Right lobe of liver (tissue), 6 donors: Measurements from ENCODE around the gene CD200R1. TPM values are rescaled to one million over a fixed set of nuclear protein-coding genes. Genes with fewer than 3 reads are reported as not detected.

ENCODE experiments used
- ATAC-seq, 4 donors: fragments of 200-7000 bp; cut with Tn5 transposase; one replicate each; pipeline ENCODE4 v1.9.1; 2020; ENCODE audit warnings: mild to moderate bottlenecking in 4 of 4, moderate library complexity in 4 of 4
- DNase-seq, 3 donors: peaks; one replicate each; pipeline ENCODE4 v3.0.0-alpha.2; 2020
- H3K27ac ChIP-seq, 3 donors: fragments of 200-600 bp; one replicate each; pipeline ENCODE4 v1.8.0; 2022
- H3K27me3 ChIP-seq, 2 donors: fragments of 200-600 bp; one replicate each; pipeline ENCODE4 v1.8.0; 2022
- H3K36me3 ChIP-seq, 4 donors: fragments of 200-600 bp; sonication (generic) in 1 of 4; one replicate each; pipeline versions ENCODE4 v1.5.1 to v1.8.0; 2017 to 2022; ENCODE audit warnings: control low read depth in 1 of 4
- H3K4me1 ChIP-seq, 4 donors: fragments of 200-600 bp; sonication (generic) in 1 of 4; one replicate each; pipeline versions ENCODE4 v1.5.1 to v1.8.0; 2017 to 2022; ENCODE audit warnings: control low read depth in 1 of 4
- H3K4me3 ChIP-seq, 3 donors: fragments of 200-600 bp; one replicate each; pipeline ENCODE4 v1.8.0; 2022
- H3K9me3 ChIP-seq, 4 donors: fragments of 200-600 bp; sonication (generic) in 1 of 4; one replicate each; pipeline versions ENCODE4 v1.5.1 to v1.8.0; 2017 to 2022; ENCODE audit warnings: control low read depth in 1 of 4
- POLR2A ChIP-seq: fragments of 450-650 bp; IDR thresholded peaks from one replicate; pipeline ENCODE4 v1.6.1; 2017; ENCODE audit warnings: antibody characterized with exemption, mild to moderate bottlenecking
- WGBS: methylation state at CpG from one replicate; pipeline ENCODE4 v1.1.6; 2018; ENCODE audit warnings: low coverage, low lambda C conversion rate; ENCODE audit not compliant: insufficient coverage; ENCODE audit errors: missing lambda C conversion rate; 5-methylcytosine and 5-hydroxymethylcytosine counted together
- intact Hi-C, 2 donors: fragments of 100-400 bp; cut with DNase I; formaldehyde crosslinking; loops; one replicate each; pipeline versions ENCODE4 v1.11.2 to v1.14.1; 2022
- total RNA-seq, 6 experiments: library from RNA; depleted of rRNA in 2 of 6; stranded (reverse); fragments of >200 nt in 2 of 6; fragmentation: NEBNext Ultra II Directional in 3 of 6; extraction: Animal tissue kit (Norgen Biotek cat#: 25700) in 3 of 6; gene quantifications; one replicate each; pipeline versions ENCODE4 v1.1.0 to v1.2.4, GENCODE V29; 2016 to 2023
- TF ChIP-seq, protein P1 (sequence below), 4 donors: fragments of 200-600 bp in 3 of 4; fragments of 450-650 bp in 1 of 4; IDR thresholded peaks; one replicate each; pipeline versions ENCODE4 v1.5.1 to v1.8.0; 2016 to 2022; ENCODE audit warnings: antibody characterized with exemption in 4 of 4, mild to moderate bottlenecking in 2 of 4
- donor health status: DM: no; HTN: yes; CAD: no.
- donor health status: DM: no; HTN: no; CAD: no.
- donor health status: DM: no; HTN: no; CAD: no.
- donor health status: DM: no; HTN: yes; CAD: no.
- donor health status: DM: no; HTN: yes; CAD: no.

CD200R1 gene
- total RNA-seq, 6 experiments from 2014 or later: 0.44 to 1.4 (median 0.86) TPM

DNA sequence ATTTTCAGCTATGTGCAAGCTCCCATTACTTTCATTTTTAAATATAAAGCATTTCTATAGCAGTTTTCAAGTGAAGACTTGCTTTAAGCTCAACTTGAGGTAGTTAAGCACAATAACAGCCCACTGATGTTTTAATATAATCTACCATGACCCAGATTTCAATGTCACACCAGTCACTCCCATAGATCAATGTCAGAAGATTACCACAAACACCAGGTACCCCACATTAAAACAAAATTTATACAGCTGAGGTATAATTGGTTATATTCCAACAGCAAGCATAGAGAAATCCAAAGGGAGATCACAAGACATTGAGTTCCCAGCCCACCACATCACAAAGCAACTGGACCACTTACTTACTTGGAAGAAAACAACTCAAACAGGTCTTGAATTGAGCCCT, 38.7 kb upstream of the CD200R1 start:
- Histone ChIP-seq H3K4me1 (peaks cover 0 to 8% (median 3%) of the 10 kb centered on the region in 4 donors), H3K9me3 (no peaks in the 10 kb centered on the region), H3K4me3 (no peak overlapping the region), H3K36me3 (peaks cover 0 to 49% (median 2%) of the 10 kb centered on the region in 4 donors), H3K27me3 (no peaks in the 10 kb centered on the region), H3K27ac (no peak overlapping the region)
- TF ChIP-seq POLR2A: no peak
- TF ChIP-seq, protein P1, sequence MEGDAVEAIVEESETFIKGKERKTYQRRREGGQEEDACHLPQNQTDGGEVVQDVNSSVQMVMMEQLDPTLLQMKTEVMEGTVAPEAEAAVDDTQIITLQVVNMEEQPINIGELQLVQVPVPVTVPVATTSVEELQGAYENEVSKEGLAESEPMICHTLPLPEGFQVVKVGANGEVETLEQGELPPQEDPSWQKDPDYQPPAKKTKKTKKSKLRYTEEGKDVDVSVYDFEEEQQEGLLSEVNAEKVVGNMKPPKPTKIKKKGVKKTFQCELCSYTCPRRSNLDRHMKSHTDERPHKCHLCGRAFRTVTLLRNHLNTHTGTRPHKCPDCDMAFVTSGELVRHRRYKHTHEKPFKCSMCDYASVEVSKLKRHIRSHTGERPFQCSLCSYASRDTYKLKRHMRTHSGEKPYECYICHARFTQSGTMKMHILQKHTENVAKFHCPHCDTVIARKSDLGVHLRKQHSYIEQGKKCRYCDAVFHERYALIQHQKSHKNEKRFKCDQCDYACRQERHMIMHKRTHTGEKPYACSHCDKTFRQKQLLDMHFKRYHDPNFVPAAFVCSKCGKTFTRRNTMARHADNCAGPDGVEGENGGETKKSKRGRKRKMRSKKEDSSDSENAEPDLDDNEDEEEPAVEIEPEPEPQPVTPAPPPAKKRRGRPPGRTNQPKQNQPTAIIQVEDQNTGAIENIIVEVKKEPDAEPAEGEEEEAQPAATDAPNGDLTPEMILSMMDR (IDR thresholded peaks at IDR 0.05): no peak
- DNase-seq (no peak), ATAC-seq (no peak)
- intact Hi-C loops: no loop called here

DNA sequence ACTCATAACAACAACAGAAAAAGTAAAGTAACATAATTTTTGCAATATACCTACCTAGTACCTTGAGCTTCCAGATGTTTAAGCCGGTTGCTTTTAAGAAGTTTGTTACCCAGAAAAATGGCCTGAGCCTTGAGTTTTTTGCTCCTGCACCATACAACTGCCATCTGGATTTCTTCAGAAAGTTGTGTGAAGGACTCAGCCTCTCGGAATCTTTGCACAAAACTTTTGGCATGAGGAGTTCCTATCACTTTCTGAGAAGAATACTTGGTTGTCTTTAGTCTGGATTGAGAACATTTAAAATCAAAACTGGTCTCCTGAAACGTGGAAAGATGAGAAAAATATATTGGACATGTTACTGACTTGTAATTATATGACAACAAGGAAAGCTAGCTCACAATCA, 33.2 kb upstream of the CD200R1 start:
- H3K36me3 ChIP-seq: peaks cover 0 to 64% (median 18%) of the 10 kb centered on the region in 4 donors
- H3K4me3 ChIP-seq: no peak overlapping the region
- no peak for TF ChIP-seq POLR2A
- TF ChIP-seq, protein P1 (IDR thresholded peaks at IDR 0.05): no peak
- H3K27ac ChIP-seq: no peak overlapping the region
- ATAC-seq (no peak), DNase-seq (no peak)
- H3K4me1 ChIP-seq: no peaks in the 10 kb centered on the region
- no peaks in the 10 kb centered on the region for H3K9me3 ChIP-seq
- no peaks in the 10 kb centered on the region for H3K27me3 ChIP-seq
- intact Hi-C loops: no loop called here
- 84% methylated on average over 3 of the region's 3 CpGs for WGBS

DNA sequence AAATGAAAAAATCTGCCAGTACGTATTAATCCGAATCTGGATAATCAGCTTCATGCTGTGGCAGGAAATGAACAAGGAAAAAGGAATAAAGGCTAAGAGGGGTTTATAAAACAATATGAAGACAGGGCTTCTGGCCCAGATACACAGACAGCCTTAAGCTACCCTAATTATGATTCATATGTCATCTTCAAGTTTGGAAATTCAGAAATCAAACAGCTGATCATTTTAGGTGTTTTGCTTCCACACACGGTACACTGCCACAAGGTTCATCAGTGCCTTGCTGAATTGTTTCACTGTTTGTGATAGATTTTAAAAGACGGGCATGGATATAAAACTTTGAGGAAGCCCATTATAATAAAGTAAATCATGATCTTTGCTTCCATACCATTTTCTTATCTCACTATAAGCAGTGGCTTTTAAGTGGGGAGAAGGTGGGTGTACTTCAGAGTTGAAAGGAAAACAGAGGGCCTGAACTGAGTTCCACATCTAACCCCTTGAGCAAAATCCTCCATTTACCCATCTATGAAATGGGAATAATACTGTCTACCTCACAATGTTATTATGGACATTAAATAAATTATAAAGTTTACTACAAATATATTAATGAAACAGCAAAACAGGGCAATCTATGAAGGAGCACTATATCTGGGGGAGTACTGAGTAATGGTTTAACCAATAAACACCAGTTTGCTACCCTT, 31.6 kb upstream of the CD200R1 start:
- 85% methylated on average over 4 of the region's 4 CpGs for WGBS
- Histone ChIP-seq H3K4me1 (no peaks in the 10 kb centered on the region), H3K36me3 (peaks cover 0 to 60% (median 17%) of the 10 kb centered on the region in 4 donors), H3K4me3 (no peak overlapping the region), H3K27me3 (no peaks in the 10 kb centered on the region), H3K9me3 (no peaks in the 10 kb centered on the region), H3K27ac (no peak overlapping the region)
- intact Hi-C loops: no loop called here
- no peak for TF ChIP-seq POLR2A
- TF ChIP-seq, protein P1 (IDR thresholded peaks at IDR 0.05): no peak
- ATAC-seq (no peak), DNase-seq (no peak)

DNA sequence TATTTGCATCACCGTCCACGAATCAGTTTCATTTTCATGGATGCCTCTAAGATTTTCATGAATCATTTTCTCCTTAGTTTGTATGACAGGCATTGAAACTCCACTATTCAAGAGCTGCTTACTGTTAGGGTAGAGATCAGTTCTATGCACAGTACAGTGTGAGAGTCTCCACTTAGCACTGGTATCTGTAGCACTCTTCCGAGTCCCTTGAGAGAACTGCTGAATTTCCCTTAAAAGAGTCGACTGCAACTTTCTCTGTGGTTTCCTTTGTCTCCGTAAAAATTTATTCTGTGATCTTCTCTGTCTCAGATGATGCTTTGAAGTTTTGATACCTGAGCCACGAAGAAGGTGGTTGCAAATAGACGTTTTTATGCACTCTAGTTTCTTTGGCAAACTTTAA, 30.7 kb upstream of the CD200R1 start:
- H3K36me3 ChIP-seq: peaks cover 0 to 58% (median 18%) of the 10 kb centered on the region in 4 donors
- H3K27ac ChIP-seq: no peak overlapping the region
- no peak for ATAC-seq
- intact Hi-C loops: no loop called here
- H3K4me1 ChIP-seq: no peaks in the 10 kb centered on the region
- no peaks in the 10 kb centered on the region for H3K27me3 ChIP-seq
- TF ChIP-seq, protein P1 (IDR thresholded peaks at IDR 0.05): no peak
- TF ChIP-seq POLR2A: no peak
- 69% methylated on average over 7 of the region's 7 CpGs for WGBS
- DNase-seq: no peak
- H3K4me3 ChIP-seq: no peak overlapping the region
- no peaks in the 10 kb centered on the region for H3K9me3 ChIP-seq

DNA sequence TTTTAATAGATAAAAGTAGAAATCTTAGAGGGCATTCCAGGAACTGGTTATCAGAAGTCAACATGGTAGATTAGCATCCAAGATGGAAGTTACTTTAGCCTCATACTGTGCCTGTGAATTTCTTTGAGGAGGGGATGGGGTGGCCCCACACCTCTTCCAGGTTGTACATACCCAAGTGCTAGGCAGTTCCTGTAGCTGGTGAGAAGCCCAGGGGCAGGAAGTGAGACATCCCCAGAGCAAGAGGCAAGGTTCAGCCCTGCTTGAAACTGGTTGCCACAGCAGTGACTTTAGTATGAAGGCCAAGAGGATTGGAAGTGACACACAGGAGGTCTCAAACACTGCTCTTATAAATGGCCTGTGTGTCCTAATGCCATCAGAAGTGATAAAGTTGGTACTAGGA, 27.8 kb upstream of the CD200R1 start:
- H3K4me1 ChIP-seq: no peaks in the 10 kb centered on the region
- no peak overlapping the region for H3K27ac ChIP-seq
- intact Hi-C loops: no loop called here
- DNase-seq: no peak
- ATAC-seq: peak in 2 of 4 donors; percentile 17 to 43
- TF ChIP-seq, protein P1 (IDR thresholded peaks at IDR 0.05): no peak
- no peak for TF ChIP-seq POLR2A
- no peaks in the 10 kb centered on the region for H3K27me3 ChIP-seq
- H3K36me3 ChIP-seq: peaks cover 0 to 41% (median 13%) of the 10 kb centered on the region in 4 donors
- no peaks in the 10 kb centered on the region for H3K9me3 ChIP-seq
- H3K4me3 ChIP-seq: no peak overlapping the region
